ENCODE measurements around the gene RNU4-1. TPM values are rescaled to one million over a fixed set of nuclear protein-coding genes. Genes with fewer than 3 reads are reported as not detected.
A peak's percentile ranks its signal among the peaks of the same experiment; 100 is the strongest.

Gene RNU4-1
- total and polyA plus RNA-seq, 2 experiments from 2014 or later, result 6.0 TPM; not detected in 1

DNA sequence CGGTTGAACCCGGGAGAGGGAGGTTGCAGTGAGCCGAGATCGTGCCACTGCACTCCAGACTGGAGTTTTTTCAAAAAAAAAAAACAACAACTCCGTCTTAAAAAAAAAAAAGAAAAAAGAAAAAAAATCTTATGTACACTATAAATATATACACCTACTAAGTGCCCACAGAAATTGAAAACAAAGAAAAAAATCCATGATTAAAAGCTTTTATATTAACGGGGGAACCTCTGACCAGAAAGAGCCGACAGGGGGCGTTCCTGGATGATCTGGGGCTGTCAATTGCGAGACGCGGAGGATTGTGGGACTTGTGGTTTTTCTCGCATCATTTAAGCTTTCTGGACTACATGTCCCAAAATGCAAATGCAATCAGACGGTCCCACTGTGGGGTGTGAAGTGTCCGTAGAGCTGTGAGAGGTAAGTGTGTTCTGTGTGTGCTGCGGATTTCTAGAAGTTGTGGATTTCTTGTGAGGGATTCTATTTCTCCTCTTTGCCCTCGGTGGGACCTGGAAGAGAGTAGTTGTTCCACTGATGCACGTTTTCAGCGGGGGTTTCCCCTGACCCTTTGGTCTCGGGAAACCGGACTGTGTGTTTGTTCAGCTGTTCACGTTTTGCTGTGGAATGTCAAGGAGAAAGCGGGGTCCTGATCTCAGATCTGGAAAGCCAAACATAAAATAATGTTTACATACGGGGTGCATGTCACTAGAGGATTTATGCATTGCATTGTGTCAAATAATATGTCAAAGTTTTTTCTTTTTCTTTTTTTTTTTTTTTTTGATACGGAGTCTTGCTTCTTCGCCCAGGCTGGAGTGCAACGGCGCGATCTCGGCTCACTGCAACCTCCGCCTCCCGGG is 9.2 kb upstream of the RNU4-1 start, which contains the start of gene SIRT4:
SIRT4 (plus strand) TSS at position 360 of the 854 bp plus-strand sequence. CDS start 1,241 bp downstream, outside the sequence.
- Histone ChIP-seq H3F3A (replicated peaks; ENCODE audit: low read depth) (no peaks in the 10 kb centered on the region), H3K9me2 (ENCODE audit: insufficient read depth) (no peaks in the 10 kb centered on the region), H3K27ac (ENCODE audit: low read depth) (no peak within 1 kb of the TSS), H3K79me2 (replicated peaks; ENCODE audit: insufficient read depth) (no peaks in the 10 kb centered on the region), H3K4me1 (ENCODE audit: insufficient read depth) (no peaks in the 10 kb centered on the region), H2AFZ (peak within 1 kb of the TSS; percentile 77), H3K4me3 (peak within 1 kb of the TSS; percentile 60), H3K36me3 (ENCODE audit: insufficient read depth) (no peaks in the 10 kb centered on the region), H3K4me2 (peak within 1 kb of the TSS; percentile 81), H3K27me3 (ENCODE audit: insufficient read depth) (no peaks in the 10 kb centered on the region), H4K20me1 (replicated peaks; ENCODE audit: insufficient read depth) (no peaks in the 10 kb centered on the region)
- no peak for TF ChIP-seq ZNF114 (CRISPR knock-in tag; IDR thresholded peaks at IDR 0.05)
- no peak for TF ChIP-seq EZH2 (IDR thresholded peaks at IDR 0.05; ENCODE audit: low read depth, unreplicated experiment)
- no peak for TF ChIP-seq ZNF462 (CRISPR knock-in tag; IDR thresholded peaks at IDR 0.05)
- TF ChIP-seq ZNF331 (CRISPR knock-in tag; IDR thresholded peaks at IDR 0.05; ENCODE audit: low read depth), result no peak
- TF ChIP-seq, protein P1, sequence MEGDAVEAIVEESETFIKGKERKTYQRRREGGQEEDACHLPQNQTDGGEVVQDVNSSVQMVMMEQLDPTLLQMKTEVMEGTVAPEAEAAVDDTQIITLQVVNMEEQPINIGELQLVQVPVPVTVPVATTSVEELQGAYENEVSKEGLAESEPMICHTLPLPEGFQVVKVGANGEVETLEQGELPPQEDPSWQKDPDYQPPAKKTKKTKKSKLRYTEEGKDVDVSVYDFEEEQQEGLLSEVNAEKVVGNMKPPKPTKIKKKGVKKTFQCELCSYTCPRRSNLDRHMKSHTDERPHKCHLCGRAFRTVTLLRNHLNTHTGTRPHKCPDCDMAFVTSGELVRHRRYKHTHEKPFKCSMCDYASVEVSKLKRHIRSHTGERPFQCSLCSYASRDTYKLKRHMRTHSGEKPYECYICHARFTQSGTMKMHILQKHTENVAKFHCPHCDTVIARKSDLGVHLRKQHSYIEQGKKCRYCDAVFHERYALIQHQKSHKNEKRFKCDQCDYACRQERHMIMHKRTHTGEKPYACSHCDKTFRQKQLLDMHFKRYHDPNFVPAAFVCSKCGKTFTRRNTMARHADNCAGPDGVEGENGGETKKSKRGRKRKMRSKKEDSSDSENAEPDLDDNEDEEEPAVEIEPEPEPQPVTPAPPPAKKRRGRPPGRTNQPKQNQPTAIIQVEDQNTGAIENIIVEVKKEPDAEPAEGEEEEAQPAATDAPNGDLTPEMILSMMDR (conservative IDR thresholded peaks at IDR 0.05; ENCODE audit: low read depth in 2 of 2), result peak; percentile 78 to 94
- TF ChIP-seq REST (IDR thresholded peaks at IDR 0.05; ENCODE audit: unreplicated experiment), result no peak
- no peak for TF ChIP-seq EZH2phosphoT487 (IDR thresholded peaks at IDR 0.05; ENCODE audit: unreplicated experiment)
- TF ChIP-seq ETS1 (IDR thresholded peaks at IDR 0.05), result peak; percentile 89
- no peak for TF ChIP-seq JUNB (IDR thresholded peaks at IDR 0.05; ENCODE audit: unreplicated experiment)
- no peak for TF ChIP-seq STAT1 (IDR thresholded peaks at IDR 0.05; ENCODE audit: unreplicated experiment)
- TF ChIP-seq POLR2AphosphoS5 (IDR thresholded peaks at IDR 0.05; ENCODE audit: low read depth), result peak; percentile 59
- peak; percentile 54; the same call in 1 of the 2 replicates for TF ChIP-seq CREB1 (CRISPR knock-in tag; IDR thresholded peaks at IDR 0.05; ENCODE audit: low read depth)
- no peak for TF ChIP-seq NANOG (IDR thresholded peaks at IDR 0.05; ENCODE audit: borderline replicate concordance)
- ATAC-seq (peak; percentile 98), DNase-seq (ENCODE audit: low spot score) (peak; percentile 98)
- Mint-ChIP-seq H3K4me1 (no peaks in the 10 kb centered on the region), H3K36me3 (ENCODE audit: low read depth) (no peaks in the 10 kb centered on the region), H3K4me3 (peak within 1 kb of the TSS; percentile 88), H3K27me3 (ENCODE audit: insufficient read depth, low read depth, poor library complexity) (peaks cover 13% of the 10 kb centered on the region), H3K27ac (peak within 1 kb of the TSS; percentile 87), H3K9me3 (no peaks in the 10 kb centered on the region; the same call in 2 of the 3 replicates)

Measured in GM23338 (cell line).